GM23338 (cell line): ENCODE measurements around the gene PCDHA12. TPM values are rescaled to one million over a fixed set of nuclear protein-coding genes. Genes with fewer than 3 reads are reported as not detected.
"Not testable (repeated sequence)": the region's sequence is repeated elsewhere in the genome, so short reads cannot be mapped to it uniquely, and the experiment has no call there.

ENCODE experiments used
- ATAC-seq: fragments of 200-7000 bp; cut with Tn5 transposase; 3 replicates; pipeline ENCODE4 v1.9.1; 2020
- DNase-seq: peaks from one replicate; pipeline ENCODE4 v3.0.0-alpha.2; 2015; ENCODE audit warnings: low spot score
- H2AFZ ChIP-seq: fragments of 200-600 bp; sonication (generic); 2 replicates; pipeline ENCODE4 v1.8.0; 2016; ENCODE audit warnings: antibody characterized with exemption, mild to moderate bottlenecking, moderate library complexity
- H3F3A ChIP-seq: fragments of 200-600 bp; sonication (generic); replicated peaks from 2 replicates; pipeline ENCODE4 v1.8.0; 2017; ENCODE audit warnings: antibody characterized with exemption, mixed run types, low read depth
- H3K27ac ChIP-seq: fragments of 200-600 bp; sonication (generic); 2 replicates; pipeline ENCODE4 v1.6.1; 2016; ENCODE audit warnings: low read depth
- H3K27me3 ChIP-seq: fragments of 200-600 bp; sonication (generic); 2 replicates; pipeline ENCODE4 v1.8.0; 2016; ENCODE audit warnings: mild to moderate bottlenecking, mixed run types, moderate library complexity; ENCODE audit not compliant: insufficient read depth
- H3K36me3 ChIP-seq: fragments of 200-600 bp; sonication (generic); 2 replicates; pipeline ENCODE4 v1.8.0; 2016; ENCODE audit warnings: mild to moderate bottlenecking; ENCODE audit not compliant: insufficient read depth
- H3K4me1 ChIP-seq: fragments of 200-600 bp; sonication (generic); 2 replicates; pipeline ENCODE4 v1.8.0; 2016; ENCODE audit warnings: mild to moderate bottlenecking, moderate library complexity; ENCODE audit not compliant: insufficient read depth
- H3K4me2 ChIP-seq: fragments of 200-600 bp; sonication (generic); 2 replicates; pipeline ENCODE4 v1.7.1; 2017; ENCODE audit warnings: mixed run types
- H3K4me3 ChIP-seq: fragments of 200-600 bp; sonication (generic); 2 replicates; pipeline ENCODE4 v1.6.1; 2016; ENCODE audit warnings: mixed run types
- H3K79me2 ChIP-seq: fragments of 200-600 bp; sonication (generic); replicated peaks from 2 replicates; pipeline ENCODE4 v1.8.0; 2017; ENCODE audit warnings: mild to moderate bottlenecking; ENCODE audit not compliant: insufficient read depth
- H3K9me2 ChIP-seq: fragments of 200-600 bp; sonication (generic); 2 replicates; pipeline ENCODE4 v1.8.0; 2017; ENCODE audit not compliant: insufficient read depth
- H4K20me1 ChIP-seq: fragments of 200-600 bp; sonication (generic); replicated peaks from 2 replicates; pipeline ENCODE4 v1.8.0; 2017; ENCODE audit warnings: mild to moderate bottlenecking; ENCODE audit not compliant: insufficient read depth
- H3K27ac Mint-ChIP-seq: 2 replicates; pipeline ENCODE4 v1.8.0; 2020; ENCODE audit warnings: inconsistent platforms, mild to moderate bottlenecking, moderate library complexity, mixed read lengths
- H3K27me3 Mint-ChIP-seq: 3 replicates; pipeline ENCODE4 v1.8.0; 2022; ENCODE audit warnings: low read depth, mild to moderate bottlenecking, moderate library complexity, mixed read lengths, inconsistent platforms; ENCODE audit not compliant: insufficient read depth, poor library complexity
- H3K36me3 Mint-ChIP-seq: 3 replicates; pipeline ENCODE4 v1.8.0; 2021; ENCODE audit warnings: low read depth, mild to moderate bottlenecking, inconsistent platforms, moderate library complexity, mixed read lengths
- H3K4me1 Mint-ChIP-seq: 3 replicates; pipeline ENCODE4 v1.8.0; 2020; ENCODE audit warnings: mild to moderate bottlenecking, inconsistent platforms, mixed read lengths
- H3K4me3 Mint-ChIP-seq: 3 replicates; pipeline ENCODE4 v1.8.0; 2021; ENCODE audit warnings: moderate library complexity, mild to moderate bottlenecking, inconsistent platforms, mixed read lengths
- H3K9me3 Mint-ChIP-seq: 3 replicates; pipeline ENCODE4 v1.8.0; 2020; ENCODE audit warnings: moderate library complexity, mild to moderate bottlenecking, inconsistent platforms, mixed read lengths
- EZH2 ChIP-seq: fragments of 200-600 bp; sonication (generic); IDR thresholded peaks from one replicate; pipeline ENCODE4 v1.8.0; 2017; ENCODE audit warnings: antibody characterized with exemption, mild to moderate bottlenecking, low read depth; ENCODE audit not compliant: unreplicated experiment
- NANOG ChIP-seq: IDR thresholded peaks from 2 replicates; pipeline ENCODE4 v1.6.1; 2016; ENCODE audit warnings: antibody characterized with exemption, borderline replicate concordance
- REST ChIP-seq: IDR thresholded peaks from one replicate; pipeline ENCODE4 v1.6.1; 2018; ENCODE audit warnings: antibody characterized with exemption; ENCODE audit not compliant: unreplicated experiment
- ZNF331 ChIP-seq: fragments of 250-450 bp; sonication (Bioruptor Pico); IDR thresholded peaks from 2 replicates; pipeline ENCODE4 v1.5.0; 2020; ENCODE audit warnings: low read depth, mild to moderate bottlenecking, moderate library complexity
- polyA plus RNA-seq: library from polyadenylated mRNA; unstranded; fragments of >200 nt; fragmentation: Nextera tagmentation; extraction: Ambion mirVana; gene quantifications from 2 replicates; pipeline ENCODE4 v1.2.1, GENCODE V29; 2016
- total RNA-seq: library from RNA; depleted of rRNA; stranded (reverse); fragments of >200 nt; shearing (Covaris generic); gene quantifications from 2 replicates; pipeline ENCODE4 v1.2.3, GENCODE V29; 2014
- TF ChIP-seq, protein P1 (sequence below): fragments of 250-450 bp; sonication (Bioruptor Pico); IDR thresholded peaks from 2 replicates; pipeline ENCODE4 v1.5.0; 2020; ENCODE audit warnings: mild to moderate bottlenecking, moderate library complexity
- TF ChIP-seq, protein P2 (sequence below), 2 experiments: fragments of 200-600 bp in 1 of 2; sonication (generic) in 1 of 2; conservative IDR thresholded peaks; 2 replicates each; pipeline versions ENCODE4 v1.5.1 to v1.6.1; 2016 to 2017; ENCODE audit warnings: antibody characterized with exemption in 2 of 2, low read depth in 2 of 2, mild to moderate bottlenecking in 2 of 2, moderate library complexity in 1 of 2

Gene PCDHA12
- total and polyA plus RNA-seq, 2 experiments from 2014 or later: 5.1 to 17.7 TPM

DNA sequence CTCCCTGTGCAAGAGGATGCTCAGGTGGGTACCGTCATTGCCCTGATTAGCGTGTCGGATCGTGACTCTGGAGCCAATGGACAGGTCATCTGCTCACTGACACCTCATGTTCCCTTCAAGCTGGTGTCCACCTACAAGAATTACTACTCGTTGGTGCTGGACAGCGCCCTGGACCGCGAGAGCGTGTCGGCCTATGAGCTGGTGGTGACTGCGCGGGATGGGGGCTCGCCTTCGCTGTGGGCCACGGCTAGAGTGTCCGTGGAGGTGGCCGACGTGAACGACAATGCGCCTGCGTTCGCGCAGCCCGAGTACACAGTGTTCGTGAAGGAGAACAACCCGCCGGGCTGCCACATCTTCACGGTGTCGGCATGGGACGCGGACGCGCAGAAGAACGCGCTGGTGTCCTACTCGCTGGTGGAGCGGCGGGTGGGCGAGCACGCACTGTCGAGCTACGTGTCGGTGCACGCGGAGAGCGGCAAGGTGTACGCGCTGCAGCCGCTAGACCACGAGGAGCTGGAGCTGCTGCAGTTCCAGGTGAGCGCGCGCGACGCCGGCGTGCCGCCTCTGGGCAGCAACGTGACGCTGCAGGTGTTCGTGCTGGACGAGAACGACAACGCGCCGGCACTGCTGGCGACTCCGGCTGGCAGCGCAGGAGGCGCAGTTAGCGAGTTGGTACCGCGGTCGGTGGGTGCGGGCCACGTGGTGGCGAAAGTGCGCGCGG lies 1.6 kb downstream of the PCDHA12 start:
- Histone ChIP-seq H3K4me3 (0 out of 2 replicates have a peak overlapping the region, but pooled peaks have one; percentile 66), H3K4me1 (peaks cover 15% of the 10 kb centered on the region; the same call in 1 of the 2 replicates), H3K79me2 (peaks cover 43% of the 10 kb centered on the region)
- not testable (repeated sequence) for H3F3A ChIP-seq, H4K20me1 ChIP-seq, H3K27ac Mint-ChIP-seq, H3K27me3 ChIP-seq, H3K9me2 ChIP-seq, H3K4me2 ChIP-seq, H3K27ac ChIP-seq, H3K9me3 Mint-ChIP-seq, ATAC-seq, DNase-seq, H2AFZ ChIP-seq, H3K36me3 ChIP-seq, H3K27me3 Mint-ChIP-seq
- Mint-ChIP-seq H3K4me1 (peaks cover 17% of the 10 kb centered on the region; the same call in 2 of the 3 replicates), H3K4me3 (peak overlapping the region; percentile 97; the same call in 2 of the 3 replicates), H3K36me3 (peaks cover 18% of the 10 kb centered on the region)
- peak; percentile 65 for TF ChIP-seq REST

GRCh38 chr5:140877262-140877581 lies 2.1 kb downstream of the PCDHA12 start:
- H3K4me2 ChIP-seq: no peak overlapping the region
- H3K79me2 ChIP-seq: peaks cover 38% of the 10 kb centered on the region
- no peaks in the 10 kb centered on the region for H3K9me2 ChIP-seq
- Mint-ChIP-seq H3K4me3 (no peak overlapping the region), H3K4me1 (peaks cover 17% of the 10 kb centered on the region; the same call in 2 of the 3 replicates), H3K27me3 (peaks cover 3% of the 10 kb centered on the region), H3K36me3 (peaks cover 13% of the 10 kb centered on the region), H3K27ac (no peak overlapping the region), H3K9me3 (no peaks in the 10 kb centered on the region)
- no peaks in the 10 kb centered on the region for H3K27me3 ChIP-seq
- no peak overlapping the region for H3K27ac ChIP-seq
- H4K20me1 ChIP-seq: peaks cover 9% of the 10 kb centered on the region; the same call in 1 of the 2 replicates
- DNase-seq (no peak), ATAC-seq (no peak)
- TF ChIP-seq ZNF331 (CRISPR knock-in tag): no peak
- TF ChIP-seq, protein P1, sequence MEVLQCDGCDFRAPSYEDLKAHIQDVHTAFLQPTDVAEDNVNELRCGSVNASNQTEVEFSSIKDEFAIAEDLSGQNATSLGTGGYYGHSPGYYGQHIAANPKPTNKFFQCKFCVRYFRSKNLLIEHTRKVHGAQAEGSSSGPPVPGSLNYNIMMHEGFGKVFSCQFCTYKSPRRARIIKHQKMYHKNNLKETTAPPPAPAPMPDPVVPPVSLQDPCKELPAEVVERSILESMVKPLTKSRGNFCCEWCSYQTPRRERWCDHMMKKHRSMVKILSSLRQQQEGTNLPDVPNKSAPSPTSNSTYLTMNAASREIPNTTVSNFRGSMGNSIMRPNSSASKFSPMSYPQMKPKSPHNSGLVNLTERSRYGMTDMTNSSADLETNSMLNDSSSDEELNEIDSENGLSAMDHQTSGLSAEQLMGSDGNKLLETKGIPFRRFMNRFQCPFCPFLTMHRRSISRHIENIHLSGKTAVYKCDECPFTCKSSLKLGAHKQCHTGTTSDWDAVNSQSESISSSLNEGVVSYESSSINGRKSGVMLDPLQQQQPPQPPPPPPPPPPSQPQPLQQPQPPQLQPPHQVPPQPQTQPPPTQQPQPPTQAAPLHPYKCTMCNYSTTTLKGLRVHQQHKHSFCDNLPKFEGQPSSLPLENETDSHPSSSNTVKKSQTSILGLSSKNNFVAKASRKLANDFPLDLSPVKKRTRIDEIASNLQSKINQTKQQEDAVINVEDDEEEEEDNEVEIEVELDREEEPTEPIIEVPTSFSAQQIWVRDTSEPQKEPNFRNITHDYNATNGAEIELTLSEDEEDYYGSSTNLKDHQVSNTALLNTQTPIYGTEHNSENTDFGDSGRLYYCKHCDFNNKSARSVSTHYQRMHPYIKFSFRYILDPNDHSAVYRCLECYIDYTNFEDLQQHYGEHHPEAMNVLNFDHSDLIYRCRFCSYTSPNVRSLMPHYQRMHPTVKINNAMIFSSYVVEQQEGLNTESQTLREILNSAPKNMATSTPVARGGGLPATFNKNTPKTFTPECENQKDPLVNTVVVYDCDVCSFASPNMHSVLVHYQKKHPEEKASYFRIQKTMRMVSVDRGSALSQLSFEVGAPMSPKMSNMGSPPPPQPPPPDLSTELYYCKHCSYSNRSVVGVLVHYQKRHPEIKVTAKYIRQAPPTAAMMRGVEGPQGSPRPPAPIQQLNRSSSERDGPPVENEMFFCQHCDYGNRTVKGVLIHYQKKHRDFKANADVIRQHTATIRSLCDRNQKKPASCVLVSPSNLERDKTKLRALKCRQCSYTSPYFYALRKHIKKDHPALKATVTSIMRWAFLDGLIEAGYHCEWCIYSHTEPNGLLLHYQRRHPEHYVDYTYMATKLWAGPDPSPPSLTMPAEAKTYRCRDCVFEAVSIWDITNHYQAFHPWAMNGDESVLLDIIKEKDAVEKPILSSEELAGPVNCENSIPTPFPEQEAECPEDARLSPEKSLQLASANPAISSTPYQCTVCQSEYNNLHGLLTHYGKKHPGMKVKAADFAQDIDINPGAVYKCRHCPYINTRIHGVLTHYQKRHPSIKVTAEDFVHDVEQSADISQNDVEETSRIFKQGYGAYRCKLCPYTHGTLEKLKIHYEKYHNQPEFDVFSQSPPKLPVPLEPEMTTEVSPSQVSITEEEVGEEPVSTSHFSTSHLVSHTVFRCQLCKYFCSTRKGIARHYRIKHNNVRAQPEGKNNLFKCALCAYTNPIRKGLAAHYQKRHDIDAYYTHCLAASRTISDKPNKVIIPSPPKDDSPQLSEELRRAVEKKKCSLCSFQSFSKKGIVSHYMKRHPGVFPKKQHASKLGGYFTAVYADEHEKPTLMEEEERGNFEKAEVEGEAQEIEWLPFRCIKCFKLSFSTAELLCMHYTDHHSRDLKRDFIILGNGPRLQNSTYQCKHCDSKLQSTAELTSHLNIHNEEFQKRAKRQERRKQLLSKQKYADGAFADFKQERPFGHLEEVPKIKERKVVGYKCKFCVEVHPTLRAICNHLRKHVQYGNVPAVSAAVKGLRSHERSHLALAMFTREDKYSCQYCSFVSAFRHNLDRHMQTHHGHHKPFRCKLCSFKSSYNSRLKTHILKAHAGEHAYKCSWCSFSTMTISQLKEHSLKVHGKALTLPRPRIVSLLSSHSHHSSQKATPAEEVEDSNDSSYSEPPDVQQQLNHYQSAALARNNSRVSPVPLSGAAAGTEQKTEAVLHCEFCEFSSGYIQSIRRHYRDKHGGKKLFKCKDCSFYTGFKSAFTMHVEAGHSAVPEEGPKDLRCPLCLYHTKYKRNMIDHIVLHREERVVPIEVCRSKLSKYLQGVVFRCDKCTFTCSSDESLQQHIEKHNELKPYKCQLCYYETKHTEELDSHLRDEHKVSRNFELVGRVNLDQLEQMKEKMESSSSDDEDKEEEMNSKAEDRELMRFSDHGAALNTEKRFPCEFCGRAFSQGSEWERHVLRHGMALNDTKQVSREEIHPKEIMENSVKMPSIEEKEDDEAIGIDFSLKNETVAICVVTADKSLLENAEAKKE (CRISPR knock-in tag): no peak
- no peak for TF ChIP-seq EZH2
- TF ChIP-seq NANOG: no peak
- TF ChIP-seq, protein P2, sequence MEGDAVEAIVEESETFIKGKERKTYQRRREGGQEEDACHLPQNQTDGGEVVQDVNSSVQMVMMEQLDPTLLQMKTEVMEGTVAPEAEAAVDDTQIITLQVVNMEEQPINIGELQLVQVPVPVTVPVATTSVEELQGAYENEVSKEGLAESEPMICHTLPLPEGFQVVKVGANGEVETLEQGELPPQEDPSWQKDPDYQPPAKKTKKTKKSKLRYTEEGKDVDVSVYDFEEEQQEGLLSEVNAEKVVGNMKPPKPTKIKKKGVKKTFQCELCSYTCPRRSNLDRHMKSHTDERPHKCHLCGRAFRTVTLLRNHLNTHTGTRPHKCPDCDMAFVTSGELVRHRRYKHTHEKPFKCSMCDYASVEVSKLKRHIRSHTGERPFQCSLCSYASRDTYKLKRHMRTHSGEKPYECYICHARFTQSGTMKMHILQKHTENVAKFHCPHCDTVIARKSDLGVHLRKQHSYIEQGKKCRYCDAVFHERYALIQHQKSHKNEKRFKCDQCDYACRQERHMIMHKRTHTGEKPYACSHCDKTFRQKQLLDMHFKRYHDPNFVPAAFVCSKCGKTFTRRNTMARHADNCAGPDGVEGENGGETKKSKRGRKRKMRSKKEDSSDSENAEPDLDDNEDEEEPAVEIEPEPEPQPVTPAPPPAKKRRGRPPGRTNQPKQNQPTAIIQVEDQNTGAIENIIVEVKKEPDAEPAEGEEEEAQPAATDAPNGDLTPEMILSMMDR (conservative IDR thresholded peaks at IDR 0.05; ENCODE audit: low read depth in 2 of 2): no peak
- no peaks in the 10 kb centered on the region; the same call in 1 of the 2 replicates for H3K36me3 ChIP-seq
- H2AFZ ChIP-seq: no peak overlapping the region
- no peaks in the 10 kb centered on the region; the same call in 1 of the 2 replicates for H3F3A ChIP-seq
- no peak overlapping the region for H3K4me3 ChIP-seq
- peaks cover 15% of the 10 kb centered on the region; the same call in 1 of the 2 replicates for H3K4me1 ChIP-seq
